ENCODE measurements around the gene SLC4A2.

Gene SLC4A2

DNA sequence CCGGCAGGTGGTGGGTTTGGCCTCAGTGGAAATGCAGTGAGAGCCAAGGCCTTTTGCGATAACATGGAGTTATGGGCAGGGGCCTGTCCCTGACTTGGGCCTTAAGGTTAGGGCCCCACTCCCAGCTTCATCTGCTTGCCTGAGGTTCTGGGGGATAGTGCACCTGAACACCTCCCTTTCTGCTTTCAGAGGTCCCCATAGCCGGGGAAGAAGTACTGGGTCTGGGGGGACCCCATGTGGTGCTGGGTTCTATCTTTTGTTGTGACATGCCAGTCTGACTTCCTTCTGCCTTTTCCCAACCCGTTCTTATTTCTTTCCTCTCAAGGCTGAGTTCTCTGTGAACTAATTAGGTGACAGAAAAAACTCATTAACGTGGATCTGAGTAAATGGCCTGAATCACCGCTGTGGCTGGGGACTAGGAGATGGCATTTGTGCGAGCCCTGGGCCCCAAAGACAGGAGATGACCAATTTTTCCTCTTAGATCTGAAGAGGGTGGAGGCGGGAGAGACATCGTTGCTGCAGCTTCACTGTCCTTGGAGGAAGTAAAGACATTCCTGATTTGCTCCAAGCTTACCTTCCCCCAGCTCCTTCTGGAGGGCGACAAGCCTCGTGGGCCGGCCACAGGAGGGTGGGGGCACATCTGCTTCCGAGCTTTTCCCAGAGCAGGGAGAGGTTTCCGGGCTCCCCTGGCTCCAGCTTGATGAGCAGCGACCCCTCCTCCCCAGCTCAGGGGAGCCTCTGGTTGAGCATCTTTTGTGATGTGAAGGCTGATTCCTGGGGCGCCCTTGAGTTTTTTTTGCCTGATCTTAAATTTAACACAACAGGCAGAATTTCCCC lies 28.8 kb downstream of the SLC4A2 start (continued):
- TF ChIP-seq, protein P1, sequence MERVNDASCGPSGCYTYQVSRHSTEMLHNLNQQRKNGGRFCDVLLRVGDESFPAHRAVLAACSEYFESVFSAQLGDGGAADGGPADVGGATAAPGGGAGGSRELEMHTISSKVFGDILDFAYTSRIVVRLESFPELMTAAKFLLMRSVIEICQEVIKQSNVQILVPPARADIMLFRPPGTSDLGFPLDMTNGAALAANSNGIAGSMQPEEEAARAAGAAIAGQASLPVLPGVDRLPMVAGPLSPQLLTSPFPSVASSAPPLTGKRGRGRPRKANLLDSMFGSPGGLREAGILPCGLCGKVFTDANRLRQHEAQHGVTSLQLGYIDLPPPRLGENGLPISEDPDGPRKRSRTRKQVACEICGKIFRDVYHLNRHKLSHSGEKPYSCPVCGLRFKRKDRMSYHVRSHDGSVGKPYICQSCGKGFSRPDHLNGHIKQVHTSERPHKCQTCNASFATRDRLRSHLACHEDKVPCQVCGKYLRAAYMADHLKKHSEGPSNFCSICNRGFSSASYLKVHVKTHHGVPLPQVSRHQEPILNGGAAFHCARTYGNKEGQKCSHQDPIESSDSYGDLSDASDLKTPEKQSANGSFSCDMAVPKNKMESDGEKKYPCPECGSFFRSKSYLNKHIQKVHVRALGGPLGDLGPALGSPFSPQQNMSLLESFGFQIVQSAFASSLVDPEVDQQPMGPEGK (tag by site-specific recombination; IDR thresholded peaks at IDR 0.05) = 0 out of 2 replicates have a peak, but pooled peaks have one; percentile 14
- no peak for TF ChIP-seq OVOL3 (tag by site-specific recombination; IDR thresholded peaks at IDR 0.05)

DNA sequence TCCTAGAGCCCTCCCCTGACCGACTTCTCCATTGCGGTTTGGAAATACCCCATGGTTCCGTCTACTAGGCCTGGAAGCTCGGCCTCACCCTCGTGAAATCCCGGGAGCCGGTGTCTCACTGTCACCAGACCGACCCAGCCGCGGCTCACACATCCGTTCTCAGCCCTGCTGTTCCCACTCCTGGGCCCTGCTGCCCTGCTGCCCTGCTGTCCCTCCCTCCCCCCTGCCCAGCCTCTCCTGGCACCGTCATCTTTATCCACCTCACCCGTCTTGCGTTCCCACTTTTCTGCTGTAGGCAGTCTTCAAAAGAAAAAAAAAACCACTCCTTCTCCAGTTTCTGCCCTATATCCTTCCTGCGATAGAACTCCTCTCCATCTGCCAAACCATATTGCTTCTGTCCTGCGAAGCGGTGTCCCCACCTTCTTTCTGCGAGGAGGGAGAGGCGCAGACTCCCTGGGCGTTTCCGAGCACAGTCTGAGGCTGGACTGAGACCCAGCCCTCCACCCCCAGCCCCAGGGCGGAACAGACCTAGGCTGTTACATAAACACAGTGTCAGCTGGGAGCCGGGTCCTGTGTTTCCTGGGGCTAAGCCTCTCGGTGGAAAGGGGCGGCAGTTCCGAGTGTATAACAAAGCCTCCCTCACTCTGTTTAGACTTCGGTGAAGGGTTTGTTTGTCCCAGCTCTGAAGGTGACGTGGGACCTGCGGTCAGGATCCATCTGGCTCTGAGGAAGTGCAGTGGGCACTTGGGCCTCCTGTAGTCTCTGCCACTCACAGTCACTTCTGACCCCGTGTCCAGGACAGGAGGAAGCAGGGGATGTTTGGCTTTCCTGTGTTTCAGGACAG lies 29.7 kb downstream of the SLC4A2 start:
- no peaks in the 10 kb centered on the region for H3K9me3 ChIP-seq (ENCODE audit: control insufficient read depth, insufficient read depth, low read depth, low read length)
- H3K4me3 ChIP-seq (ENCODE audit: low read depth, low read length) = no peak overlapping the region
- ChIA-PET CTCF (interaction anchor here (0.5 to 1.5 kb wide), 7 partner anchors 12 to 83 kb away, joined by 3 to 8 read pairs (median 3); no protein-coding TSS in a partner anchor), POLR2A (interaction anchor here (1.0 to 1.8 kb wide), 3 partner anchors 19 to 61 kb away, joined by 3 to 4 read pairs (median 3); partner anchors contain the start of gene ABCB8)
- peaks cover 0 to 44% of the 10 kb centered on the region in 2 experiments; a peak in 1 of 3 replicates for H3K36me3 ChIP-seq (ENCODE audit: control insufficient read depth in 2 of 2, insufficient read depth in 1 of 2, low read length in 2 of 2)
- H3K27ac ChIP-seq (ENCODE audit: extremely low read depth, low read depth, low read length) = peak overlapping the region; percentile 14; the same call in 1 of the 2 replicates
- H3K4me1 ChIP-seq (ENCODE audit: control insufficient read depth, insufficient read depth, low read length) = peaks cover 4% of the 10 kb centered on the region; the same call in 1 of the 2 replicates
- TF ChIP-seq, protein P2, sequence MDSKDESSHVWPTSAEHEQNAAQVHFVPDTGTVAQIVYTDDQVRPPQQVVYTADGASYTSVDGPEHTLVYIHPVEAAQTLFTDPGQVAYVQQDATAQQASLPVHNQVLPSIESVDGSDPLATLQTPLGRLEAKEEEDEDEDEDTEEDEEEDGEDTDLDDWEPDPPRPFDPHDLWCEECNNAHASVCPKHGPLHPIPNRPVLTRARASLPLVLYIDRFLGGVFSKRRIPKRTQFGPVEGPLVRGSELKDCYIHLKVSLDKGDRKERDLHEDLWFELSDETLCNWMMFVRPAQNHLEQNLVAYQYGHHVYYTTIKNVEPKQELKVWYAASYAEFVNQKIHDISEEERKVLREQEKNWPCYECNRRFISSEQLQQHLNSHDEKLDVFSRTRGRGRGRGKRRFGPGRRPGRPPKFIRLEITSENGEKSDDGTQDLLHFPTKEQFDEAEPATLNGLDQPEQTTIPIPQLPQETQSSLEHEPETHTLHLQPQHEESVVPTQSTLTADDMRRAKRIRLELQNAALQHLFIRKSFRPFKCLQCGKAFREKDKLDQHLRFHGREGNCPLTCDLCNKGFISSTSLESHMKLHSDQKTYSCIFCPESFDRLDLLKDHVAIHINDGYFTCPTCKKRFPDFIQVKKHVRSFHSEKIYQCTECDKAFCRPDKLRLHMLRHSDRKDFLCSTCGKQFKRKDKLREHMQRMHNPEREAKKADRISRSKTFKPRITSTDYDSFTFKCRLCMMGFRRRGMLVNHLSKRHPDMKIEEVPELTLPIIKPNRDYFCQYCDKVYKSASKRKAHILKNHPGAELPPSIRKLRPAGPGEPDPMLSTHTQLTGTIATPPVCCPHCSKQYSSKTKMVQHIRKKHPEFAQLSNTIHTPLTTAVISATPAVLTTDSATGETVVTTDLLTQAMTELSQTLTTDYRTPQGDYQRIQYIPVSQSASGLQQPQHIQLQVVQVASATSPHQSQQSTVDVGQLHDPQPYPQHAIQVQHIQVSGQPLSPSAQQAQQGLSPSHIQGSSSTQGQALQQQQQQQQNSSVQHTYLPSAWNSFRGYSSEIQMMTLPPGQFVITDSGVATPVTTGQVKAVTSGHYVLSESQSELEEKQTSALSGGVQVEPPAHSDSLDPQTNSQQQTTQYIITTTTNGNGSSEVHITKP (tag by site-specific recombination; IDR thresholded peaks at IDR 0.05) = no peak
- TF ChIP-seq ZNF366 (tag by site-specific recombination; conservative IDR thresholded peaks at IDR 0.05) (0 out of 2 replicates have a peak, but pooled peaks have one; percentile 14), EGR2 (tag by site-specific recombination; IDR thresholded peaks at IDR 0.05; ENCODE audit: low read depth) (peak; percentile 40; the same call in 1 of the 2 replicates), ZNF548 (tag by site-specific recombination; IDR thresholded peaks at IDR 0.05) (no peak), ZBTB7A (tag by site-specific recombination; IDR thresholded peaks at IDR 0.05; ENCODE audit: low read depth) (no peak), ZFHX2 (tag by site-specific recombination; conservative IDR thresholded peaks at IDR 0.05) (peak; percentile 42), SP2 (tag by site-specific recombination; IDR thresholded peaks at IDR 0.05) (peak; percentile 82), ZNF791 (tag by site-specific recombination; IDR thresholded peaks at IDR 0.05) (no peak), ZBTB17 (tag by site-specific recombination; IDR thresholded peaks at IDR 0.05) (peak; percentile 35; the same call in 1 of the 2 replicates), ZNF341 (tag by site-specific recombination; IDR thresholded peaks at IDR 0.05; ENCODE audit: low read depth) (peak; percentile 100), ZFP3 (tag by site-specific recombination; IDR thresholded peaks at IDR 0.05; ENCODE audit: low read depth) (peak; percentile 52; the same call in 1 of the 2 replicates), ZNF530 (tag by site-specific recombination; IDR thresholded peaks at IDR 0.05; ENCODE audit: low read depth) (no peak), ZNF239 (tag by site-specific recombination; IDR thresholded peaks at IDR 0.05) (no peak), REPIN1 (tag by site-specific recombination; IDR thresholded peaks at IDR 0.05; ENCODE audit: low read depth) (no peak)
- TF ChIP-seq, protein P3, sequence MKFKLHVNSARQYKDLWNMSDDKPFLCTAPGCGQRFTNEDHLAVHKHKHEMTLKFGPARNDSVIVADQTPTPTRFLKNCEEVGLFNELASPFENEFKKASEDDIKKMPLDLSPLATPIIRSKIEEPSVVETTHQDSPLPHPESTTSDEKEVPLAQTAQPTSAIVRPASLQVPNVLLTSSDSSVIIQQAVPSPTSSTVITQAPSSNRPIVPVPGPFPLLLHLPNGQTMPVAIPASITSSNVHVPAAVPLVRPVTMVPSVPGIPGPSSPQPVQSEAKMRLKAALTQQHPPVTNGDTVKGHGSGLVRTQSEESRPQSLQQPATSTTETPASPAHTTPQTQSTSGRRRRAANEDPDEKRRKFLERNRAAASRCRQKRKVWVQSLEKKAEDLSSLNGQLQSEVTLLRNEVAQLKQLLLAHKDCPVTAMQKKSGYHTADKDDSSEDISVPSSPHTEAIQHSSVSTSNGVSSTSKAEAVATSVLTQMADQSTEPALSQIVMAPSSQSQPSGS (tag by site-specific recombination; IDR thresholded peaks at IDR 0.05; ENCODE audit: low read depth) = no peak
- TF ChIP-seq, protein P4, sequence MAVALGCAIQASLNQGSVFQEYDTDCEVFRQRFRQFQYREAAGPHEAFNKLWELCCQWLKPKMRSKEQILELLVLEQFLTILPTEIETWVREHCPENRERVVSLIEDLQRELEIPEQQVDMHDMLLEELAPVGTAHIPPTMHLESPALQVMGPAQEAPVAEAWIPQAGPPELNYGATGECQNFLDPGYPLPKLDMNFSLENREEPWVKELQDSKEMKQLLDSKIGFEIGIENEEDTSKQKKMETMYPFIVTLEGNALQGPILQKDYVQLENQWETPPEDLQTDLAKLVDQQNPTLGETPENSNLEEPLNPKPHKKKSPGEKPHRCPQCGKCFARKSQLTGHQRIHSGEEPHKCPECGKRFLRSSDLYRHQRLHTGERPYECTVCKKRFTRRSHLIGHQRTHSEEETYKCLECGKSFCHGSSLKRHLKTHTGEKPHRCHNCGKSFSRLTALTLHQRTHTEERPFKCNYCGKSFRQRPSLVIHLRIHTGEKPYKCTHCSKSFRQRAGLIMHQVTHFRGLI (tag by site-specific recombination; IDR thresholded peaks at IDR 0.05) = no peak
- TF ChIP-seq, protein P5, sequence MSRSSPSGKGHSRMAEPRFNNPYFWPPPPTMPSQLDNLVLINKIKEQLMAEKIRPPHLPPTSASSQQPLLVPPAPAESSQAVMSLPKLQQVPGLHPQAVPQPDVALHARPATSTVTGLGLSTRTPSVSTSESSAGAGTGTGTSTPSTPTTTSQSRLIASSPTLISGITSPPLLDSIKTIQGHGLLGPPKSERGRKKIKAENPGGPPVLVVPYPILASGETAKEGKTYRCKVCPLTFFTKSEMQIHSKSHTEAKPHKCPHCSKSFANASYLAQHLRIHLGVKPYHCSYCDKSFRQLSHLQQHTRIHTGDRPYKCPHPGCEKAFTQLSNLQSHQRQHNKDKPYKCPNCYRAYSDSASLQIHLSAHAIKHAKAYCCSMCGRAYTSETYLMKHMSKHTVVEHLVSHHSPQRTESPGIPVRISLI (tag by site-specific recombination; IDR thresholded peaks at IDR 0.05) = no peak
- TF ChIP-seq, protein P6, sequence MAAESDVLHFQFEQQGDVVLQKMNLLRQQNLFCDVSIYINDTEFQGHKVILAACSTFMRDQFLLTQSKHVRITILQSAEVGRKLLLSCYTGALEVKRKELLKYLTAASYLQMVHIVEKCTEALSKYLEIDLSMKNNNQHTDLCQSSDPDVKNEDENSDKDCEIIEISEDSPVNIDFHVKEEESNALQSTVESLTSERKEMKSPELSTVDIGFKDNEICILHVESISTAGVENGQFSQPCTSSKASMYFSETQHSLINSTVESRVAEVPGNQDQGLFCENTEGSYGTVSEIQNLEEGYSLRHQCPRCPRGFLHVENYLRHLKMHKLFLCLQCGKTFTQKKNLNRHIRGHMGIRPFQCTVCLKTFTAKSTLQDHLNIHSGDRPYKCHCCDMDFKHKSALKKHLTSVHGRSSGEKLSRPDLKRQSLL (tag by site-specific recombination; IDR thresholded peaks at IDR 0.05) = peak; percentile 57; the same call in 1 of the 2 replicates
